IPS-NIHi7 (cell line): ENCODE data around the gene MPRIP.
"Not testable (repeated sequence)": the region's sequence is repeated elsewhere in the genome, so short reads cannot be mapped to it uniquely, and the experiment has no call there.

Experiments used
- DNase-seq: peaks from one replicate; pipeline ENCODE4 v3.0.0; 2012; ENCODE audit warnings: mixed read lengths; ENCODE audit errors: extremely low spot score

MPRIP gene

DNA sequence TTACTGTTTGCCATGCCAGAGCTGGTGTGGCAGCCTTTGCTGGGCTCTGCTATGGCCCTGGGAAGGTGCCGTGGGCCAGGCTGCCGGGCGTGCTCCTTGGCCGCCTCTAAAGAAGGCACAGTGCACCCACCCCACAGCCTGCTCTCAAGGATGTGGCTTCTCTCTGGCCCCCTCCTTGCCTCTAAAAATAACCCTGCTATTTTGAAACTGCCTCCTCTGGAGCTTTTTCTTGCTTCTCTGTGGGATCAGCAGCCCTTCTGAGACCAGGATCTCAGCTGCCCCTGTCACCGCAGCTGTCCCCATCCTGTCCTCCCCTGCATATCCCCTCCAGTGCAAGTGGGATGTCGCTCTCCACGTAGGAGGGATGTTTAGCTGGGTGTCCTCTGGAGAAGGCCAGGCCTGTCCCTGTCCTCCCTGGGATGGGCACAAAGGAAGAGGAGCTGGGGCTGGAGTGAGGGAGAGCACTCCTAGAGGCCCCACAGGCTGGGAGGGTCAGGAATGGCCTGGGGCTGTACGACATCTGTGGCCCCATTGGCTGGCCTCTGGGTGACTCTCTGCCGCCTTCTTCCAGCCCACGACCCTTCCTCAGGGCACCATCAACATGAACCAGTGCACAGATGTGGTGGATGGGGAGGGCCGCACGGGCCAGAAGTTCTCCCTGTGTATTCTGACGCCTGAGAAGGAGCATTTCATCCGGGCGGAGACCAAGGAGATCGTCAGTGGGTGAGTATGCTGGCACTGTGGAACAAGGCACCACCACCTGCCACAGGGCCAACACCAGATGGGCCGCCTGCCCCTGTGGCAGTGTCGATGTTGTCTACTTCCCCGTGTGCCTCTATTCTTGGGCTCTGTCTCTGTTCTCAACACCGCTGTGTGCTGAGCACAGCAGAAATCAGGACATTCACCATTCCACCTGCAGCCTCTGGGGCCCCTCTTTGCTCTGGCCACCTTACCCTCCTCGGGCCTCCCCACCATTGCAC lies 84.2 kb downstream of the MPRIP start:
- no peak for DNase-seq

DNA sequence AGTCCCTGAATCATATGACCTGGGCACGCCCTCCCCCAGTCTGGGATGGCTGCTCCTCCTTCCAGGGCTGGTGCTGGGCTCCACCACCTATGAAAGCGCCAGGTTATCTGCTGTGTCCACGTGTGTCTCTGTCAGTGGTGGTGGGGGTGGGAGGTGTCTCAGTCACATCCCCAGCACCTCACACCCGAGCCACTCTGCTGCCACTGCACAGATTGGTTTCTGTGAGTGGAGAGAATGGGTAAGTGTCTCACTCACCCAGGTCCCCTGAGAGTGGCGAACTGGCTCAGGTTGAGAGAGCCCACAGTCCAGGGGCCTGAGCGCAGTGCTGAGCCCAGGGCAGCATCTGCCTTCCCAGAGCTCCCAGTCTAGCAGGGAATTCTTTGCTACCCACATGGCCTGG lies 84.9 kb downstream of the MPRIP start:
- DNase-seq = no peak

DNA sequence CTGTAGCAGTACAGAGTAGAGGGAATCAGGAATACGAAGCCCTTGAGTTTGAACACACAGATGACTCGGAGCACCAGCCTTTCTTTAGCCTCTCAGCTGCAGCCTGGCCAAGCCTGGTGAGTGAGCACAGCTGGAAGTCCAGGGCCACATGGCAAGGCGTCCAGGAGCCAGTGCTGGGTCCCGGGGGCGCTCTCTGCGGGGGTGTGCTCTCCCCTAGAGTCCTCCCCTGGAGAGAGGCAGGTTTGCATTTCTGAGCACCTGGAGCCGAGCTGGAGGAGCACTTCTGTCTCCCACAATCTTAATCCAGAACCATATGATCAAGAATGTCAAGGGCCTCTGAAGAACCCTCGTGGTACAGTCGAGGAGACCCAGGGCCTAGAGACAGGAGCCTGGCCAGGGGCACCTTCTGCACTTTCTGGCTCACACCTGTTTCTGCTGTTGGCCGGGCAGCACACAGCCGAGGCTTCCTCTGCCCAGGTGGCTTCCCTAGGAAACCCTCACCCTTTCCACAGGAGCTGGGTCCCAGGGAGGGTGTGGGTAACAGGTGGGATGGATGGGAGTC lies 85.6 kb downstream of the MPRIP start:
- DNase-seq = no peak

DNA sequence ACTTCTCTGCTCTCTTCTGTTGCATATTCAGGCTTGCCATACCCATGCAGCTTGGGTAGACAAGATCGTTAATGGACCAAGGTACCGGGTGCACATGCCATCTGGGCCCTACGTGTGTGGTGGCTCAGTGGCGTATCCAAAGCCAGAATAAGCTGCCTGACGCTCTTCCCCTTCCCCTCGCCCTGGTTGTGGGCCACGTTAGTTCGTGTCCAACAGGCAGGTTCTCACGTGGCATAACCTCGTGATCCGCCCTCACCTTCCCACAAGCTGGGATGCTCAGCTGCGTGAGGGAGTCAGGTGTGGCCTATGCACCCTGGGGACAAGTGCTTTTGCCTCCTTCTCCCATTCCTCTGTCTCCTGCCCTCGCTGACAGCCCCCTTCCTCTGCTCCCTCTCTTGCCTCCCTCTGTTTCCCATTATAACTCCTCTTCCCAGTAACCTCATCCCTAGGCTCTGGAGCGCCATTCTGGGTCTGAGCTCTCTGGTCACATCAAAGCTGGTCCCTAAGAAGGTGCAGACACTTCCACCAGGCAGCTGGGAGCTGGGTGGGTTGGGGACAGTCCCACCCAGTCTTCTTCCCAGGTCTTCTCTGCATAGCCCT lies 86.3 kb downstream of the MPRIP start:
- DNase-seq = no peak

DNA sequence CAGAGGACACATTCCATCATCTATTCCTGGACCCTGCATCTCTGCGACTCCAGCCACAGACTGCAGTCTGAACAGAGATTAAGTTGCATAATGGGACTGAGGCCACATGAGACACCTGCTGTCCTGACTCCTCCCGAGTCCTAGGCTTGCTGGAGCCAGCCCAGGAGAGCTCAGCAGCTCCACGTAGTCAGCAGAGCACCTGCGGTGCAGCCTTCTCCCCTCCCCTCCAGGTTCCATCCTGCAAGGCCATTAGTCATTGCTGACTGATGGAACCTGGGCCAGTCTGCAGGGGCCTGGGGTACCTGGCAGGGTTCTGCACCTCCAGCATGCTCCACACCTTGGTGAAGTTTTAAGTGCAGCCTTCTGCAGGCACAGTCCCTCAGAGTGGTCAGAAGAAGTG lies 87.2 kb downstream of the MPRIP start:
- no peak for DNase-seq

DNA sequence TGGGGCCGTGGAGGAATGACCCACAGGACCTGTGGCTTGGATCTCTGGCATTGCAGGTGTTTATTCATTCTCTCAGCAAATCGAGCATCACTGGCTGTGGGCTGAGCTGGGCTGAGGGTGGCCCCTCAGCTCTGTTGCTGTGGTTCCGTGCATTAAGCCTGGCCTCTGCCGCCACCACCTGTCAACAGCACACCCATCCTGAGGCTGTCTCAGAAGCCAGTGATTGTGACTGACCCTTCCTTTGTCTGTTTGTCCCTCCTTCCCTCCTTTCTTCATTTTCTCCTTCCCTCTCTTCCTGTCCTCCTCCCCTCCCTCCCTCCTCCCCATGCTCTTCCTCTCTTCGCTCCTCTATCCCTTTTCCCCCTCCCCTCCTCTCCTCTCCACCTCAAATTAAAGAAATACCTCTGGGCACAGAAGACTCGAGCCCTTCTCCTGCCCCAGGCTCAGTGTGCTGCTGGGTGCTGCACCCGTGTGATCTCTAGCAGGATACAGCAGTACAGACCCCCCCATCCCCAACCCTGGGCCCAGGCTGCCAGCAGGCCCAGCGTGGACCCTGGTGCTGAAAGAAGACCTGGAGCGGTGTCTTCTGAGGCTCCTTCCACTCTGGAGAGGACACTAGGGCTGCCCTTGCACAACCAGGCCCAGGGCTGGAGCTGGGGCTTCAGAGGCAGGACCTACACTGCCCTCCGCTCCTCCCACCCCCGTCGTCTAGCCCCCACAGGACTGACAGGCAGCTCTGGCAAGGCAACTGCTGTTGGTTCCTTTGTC lies 88.0 kb downstream of the MPRIP start:
- no peak for DNase-seq

DNA sequence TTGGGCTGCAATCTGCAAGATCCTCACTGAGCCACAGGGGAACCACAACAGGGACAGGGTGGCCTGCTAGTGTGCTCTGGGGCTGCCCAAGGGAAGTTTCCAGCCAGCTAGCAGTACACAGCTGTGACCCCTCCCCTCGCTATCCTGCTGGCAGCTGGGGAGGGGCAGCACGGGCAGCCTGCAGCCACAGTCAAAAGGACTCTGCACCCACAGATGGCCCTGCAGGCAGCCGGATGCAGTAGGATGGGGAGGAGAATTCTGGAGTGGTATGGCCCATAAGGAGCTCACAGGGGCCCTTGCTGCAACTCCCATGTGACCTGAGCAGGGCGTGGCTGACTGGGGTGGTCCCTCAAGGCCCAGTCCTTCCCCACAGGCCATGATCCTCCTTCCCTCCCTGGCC lies 89.6 kb downstream of the MPRIP start:
- DNase-seq = no peak

DNA sequence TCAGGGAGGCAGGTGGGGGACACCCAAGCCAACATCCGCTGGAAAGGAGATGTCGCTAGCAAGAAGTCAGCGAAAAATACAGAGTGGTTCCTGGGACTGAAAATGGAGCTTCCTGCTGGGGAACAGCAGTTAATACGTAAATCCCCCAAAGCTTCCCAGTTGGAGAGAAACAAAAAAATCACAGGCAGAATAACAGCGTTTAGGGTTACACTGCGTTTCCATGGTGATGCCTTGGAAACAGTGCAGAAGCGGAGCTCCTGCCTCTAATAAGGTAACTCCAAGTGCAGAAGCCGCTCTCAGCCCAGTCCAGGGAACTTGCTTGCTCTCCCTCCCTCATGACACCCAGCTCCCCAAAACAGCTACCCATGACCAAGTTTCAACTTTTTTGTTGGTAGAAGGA lies 90.5 kb downstream of the MPRIP start:
- DNase-seq = no peak

DNA sequence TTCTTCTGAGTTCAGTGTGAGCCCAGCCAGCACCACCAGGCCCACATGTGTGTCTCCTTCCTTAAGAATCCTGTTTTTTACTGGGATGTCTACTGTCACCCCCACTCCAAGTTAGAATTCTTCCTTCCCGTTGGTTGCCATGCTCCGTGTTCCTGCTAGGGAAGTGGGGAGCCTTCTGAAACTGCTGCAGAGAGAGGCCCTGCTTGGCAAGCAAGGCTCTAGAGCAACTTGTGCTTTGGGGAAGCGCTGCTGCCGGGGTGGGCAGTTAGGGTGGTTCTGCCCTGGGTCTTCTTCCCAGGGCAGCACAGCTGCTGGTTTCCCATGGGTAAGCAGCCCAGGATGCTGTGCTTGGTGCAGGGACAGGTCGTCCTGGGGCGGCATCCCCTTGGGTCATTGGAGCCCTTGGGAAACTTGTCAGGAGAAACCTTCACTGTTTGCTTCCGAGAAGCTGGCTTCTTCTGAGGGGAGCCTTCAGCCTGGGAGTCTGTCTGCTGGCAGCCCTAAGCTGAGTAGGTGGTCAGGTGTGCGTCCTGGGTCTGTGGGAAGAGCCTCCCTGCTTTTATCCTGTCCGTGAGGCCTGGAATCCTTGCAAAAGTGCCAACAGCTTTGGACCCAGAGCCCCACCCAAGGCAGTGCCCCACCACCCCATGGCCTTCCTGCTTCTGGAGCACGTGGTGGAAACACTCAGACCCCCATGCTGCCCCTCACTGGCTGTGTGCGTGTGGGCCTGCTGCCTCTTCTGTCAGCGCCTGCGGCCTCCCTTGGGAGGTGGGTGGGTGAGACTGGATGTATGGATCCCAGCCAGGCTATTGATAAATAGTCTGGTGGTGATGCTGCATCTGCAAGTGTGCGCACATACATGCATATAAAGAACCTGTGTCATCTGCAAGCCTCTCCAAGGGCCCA lies 92.0 kb downstream of the MPRIP start:
- DNase-seq = no peak

DNA sequence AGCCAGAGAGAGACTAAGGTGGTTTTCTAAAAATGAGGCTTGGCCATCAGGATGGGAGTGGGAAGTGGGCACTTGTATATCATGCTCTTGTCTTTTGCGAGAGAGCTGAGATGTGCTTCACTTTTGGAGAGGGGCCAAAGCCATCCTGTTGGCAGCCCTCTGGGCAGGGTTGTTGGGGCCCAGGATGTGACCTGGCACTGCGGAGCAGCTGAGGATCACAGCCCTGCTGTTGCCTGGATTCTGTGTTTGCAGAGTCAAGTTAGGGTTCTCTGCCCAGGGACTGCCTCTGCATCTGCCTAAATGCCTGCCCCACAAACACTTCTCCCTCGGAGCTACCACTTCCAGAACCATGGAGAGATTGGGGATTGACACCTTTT lies 92.7 kb downstream of the MPRIP start:
- DNase-seq = no peak

DNA sequence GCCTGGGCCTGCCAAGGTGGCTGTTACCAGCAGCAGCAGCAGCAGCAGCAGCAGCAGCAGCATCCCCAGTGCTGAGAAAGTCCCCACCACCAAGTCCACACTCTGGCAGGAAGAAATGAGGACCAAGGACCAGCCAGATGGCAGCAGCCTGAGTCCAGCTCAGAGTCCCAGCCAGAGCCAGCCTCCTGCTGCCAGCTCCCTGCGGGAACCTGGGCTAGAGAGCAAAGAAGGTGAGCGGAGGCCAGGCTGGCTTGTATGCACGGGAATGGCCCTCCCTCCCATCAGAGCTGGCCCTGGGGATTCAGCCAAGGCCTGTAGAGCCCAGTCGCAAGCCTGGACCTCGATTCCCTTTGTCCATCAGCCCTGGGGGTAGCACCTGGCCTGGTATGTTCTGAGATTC lies 94.0 kb downstream of the MPRIP start:
- DNase-seq = not testable (repeated sequence)

DNA sequence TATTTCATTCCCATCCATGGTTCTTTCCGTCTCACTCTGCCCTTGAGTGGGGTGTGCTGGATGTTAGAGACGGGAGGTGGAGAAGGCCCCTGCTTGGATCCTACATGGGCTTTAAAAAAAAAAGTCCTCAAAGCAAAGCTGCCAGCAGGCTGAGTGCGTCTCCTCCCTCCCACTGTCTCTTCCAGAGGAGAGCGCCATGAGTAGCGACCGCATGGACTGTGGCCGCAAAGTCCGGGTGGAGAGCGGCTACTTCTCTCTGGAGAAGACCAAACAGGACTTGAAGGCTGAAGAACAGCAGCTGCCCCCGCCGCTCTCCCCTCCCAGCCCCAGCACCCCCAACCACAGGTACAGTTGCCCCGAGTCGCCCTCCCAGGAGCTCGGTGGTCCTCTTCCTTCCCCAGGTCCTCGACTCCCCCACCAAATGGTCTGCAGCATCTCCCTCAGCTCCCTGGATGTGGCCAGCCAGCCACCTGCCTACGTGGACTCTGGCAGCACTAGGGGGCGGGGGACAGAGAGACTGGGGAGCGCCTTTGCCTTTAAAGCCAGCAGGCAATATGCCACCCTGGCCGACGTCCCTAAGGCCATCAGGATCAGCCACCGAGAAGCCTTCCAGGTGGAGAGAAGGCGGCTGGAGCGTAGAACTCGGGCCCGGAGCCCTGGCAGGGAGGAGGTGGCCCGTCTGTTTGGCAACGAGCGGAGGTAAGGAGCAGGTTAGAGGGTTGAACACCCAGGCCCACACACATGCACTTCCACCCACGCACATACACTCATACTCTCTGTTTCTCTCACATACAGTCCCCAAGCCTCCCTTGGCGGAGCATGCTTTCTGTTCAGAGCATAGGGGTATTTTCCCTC lies 95.7 kb downstream of the MPRIP start:
- no peak for DNase-seq

DNA sequence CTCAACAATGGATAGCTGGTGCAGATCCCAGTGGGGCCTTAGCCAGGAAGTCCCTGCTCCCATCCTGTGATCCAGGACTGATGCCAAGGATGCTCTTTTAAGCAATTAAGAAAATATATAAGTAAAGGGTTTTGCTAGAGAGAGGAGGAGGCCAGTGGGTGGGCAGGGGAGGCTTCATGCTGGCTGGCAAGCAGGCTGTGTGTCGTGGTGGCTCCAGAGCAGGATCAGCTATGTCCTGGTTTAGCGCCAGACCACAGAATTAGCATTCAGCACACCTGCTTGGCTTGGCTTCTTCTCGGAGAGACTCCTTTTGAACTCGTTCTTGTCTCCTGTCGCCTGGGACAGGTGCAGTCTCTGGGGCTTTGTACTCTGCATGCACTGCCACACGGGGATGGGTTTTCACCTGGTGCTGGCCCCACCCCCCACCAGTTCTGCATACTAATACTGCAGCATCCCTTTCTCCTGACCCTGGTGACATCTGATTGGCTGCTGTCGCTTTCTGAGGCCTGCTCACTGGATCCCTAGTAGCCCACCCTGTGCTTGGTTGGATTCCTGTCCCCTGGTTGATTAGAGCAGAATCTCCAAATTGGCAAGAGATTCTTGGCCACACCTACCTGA lies 97.8 kb downstream of the MPRIP start:
- DNase-seq = no peak

DNA sequence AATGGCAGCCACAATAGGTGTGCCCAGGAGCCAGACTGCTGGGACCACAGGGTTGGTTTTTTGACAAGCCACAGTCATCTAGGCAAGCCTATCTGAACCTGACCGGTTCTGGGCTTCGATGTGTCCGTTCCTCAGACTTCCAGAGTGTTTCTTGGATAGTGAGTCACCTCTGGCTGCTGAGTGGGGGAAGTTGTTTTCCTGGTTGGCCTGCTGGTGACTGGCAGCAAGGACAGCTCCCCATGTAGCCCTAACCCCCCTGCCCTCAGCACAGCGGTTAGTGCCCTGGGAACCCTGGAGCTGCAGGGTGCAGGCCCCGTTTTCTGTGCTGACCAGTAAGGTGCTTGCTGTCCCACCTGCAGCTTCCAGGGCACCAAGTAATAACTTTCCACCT lies 98.3 kb downstream of the MPRIP start:
- DNase-seq = no peak

DNA sequence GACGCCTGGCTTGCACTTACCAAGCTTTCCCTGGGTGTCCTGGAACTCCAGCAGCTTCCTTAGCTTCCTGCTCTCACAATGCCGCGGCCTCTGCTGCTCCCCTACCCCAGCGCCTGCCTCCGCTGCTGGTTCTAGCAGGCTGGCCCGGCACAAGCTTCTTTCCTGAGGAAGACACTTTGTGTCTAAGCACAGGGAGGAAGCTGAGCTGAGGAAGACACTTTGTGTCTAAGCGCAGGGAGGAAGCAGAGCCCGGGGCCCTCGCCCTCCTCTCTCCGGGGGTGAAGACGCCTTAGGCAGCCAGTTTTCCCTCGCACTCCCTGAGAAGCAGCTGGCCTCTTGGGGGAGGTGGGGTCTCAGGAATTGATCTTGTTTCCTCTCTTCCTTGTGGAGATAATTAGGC lies 99.0 kb downstream of the MPRIP start:
- no peak for DNase-seq

DNA sequence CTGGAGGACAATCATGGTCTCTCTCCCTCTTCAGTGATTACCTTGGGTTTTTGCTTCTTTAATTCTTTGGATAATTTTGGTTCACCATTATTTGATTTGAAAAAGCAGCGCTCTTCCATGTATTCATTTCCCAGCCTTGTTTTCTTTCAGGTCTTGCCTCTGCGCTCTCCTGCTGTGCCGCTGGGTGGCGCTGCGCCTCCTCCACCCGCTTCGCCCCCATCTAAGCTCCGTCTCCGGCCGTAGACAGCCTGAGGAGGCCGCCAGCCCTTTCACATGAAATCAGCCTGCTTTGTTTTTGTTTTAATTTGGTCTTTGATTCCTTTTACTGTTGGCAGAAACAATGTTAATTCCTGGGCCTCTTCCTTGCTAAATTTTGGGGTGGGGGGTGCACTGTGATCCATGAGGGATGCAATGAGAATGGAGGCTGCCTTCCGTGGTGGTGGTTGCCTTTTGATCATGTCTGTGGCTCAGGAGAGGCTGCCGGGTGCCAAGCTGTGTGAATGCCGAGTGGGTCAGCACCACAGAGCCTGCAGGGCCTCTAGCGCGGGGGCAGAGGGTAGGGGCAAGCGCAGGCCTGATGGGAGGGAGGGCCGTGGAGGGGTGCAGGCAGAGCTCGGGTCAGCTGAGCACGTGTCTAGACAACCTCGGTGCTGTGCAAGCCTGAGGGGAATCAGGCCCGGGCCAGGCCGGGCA lies 99.7 kb downstream of the MPRIP start:
- peak; percentile 94 for DNase-seq

DNA sequence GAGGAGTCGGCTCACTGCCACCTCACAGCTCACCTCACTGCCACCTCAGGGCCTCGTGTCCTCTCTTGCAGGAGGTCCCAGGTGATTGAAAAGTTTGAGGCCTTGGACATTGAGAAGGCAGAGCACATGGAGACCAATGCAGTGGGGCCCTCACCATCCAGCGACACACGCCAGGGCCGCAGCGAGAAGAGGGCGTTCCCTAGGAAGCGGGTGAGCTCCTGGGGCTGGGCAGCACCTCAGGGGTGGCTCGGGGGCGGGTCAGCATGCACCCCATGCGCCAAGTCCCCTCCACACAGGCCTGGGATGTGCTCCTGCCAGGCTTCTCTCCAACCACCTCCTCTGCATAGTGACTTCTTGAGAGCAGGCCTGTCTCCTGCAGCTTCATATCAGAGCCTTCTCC lies 100.3 kb downstream of the MPRIP start:
- DNase-seq = no peak

DNA sequence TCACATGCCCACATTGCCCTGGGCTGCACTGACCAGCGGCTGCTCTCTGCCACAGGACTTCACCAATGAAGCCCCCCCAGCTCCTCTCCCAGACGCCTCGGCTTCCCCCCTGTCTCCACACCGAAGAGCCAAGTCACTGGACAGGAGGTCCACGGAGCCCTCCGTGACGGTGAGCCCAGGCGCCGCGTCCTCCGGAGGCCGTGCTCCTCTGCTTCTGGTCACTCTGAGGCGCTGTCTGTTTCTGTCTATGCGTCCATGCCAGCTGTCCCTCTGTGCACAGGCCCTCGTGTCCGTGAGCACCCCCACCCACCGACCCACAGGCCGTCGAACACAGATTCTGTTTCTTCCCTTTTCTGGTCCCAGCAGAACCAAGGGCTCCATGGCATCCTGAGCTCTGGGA lies 101.2 kb downstream of the MPRIP start:
- DNase-seq = no peak

DNA sequence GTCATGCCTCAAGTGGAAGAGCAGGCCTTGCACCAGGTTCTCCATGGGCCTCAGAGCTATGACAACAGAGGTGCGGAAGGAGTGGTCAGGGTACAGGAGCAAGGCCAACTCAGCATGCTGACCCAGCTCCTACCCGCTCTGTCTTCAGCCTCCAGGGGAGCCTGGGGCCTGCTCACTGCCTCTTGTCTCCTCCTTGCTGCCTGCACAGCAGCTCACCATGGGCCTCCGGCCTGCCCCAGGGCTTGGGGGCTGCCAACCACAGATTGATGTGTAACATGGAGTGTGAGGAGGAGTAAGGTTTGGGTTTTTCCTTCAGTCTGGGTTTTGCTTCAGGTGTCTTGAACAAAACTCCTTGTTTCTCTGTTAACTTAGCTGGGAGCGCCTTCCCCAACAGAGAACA lies 101.8 kb downstream of the MPRIP start:
- DNase-seq = no peak
